CD14-positive monocyte (primary cell): Measurements from ENCODE around the gene UGGT2. TPM values are rescaled to one million over a fixed set of nuclear protein-coding genes. Genes with fewer than 3 reads are reported as not detected.

Experiments used
- DNase-seq, 3 donors: peaks; one replicate each; pipeline ENCODE4 v3.0.0-alpha.2; 2011 to 2022
- H2AFZ ChIP-seq: 2 replicates; pipeline ENCODE4 v1.6.0; 2012; ENCODE audit warnings: mild to moderate bottlenecking, low read depth, low read length, inconsistent platforms; ENCODE audit not compliant: insufficient read depth, poor library complexity, severe bottlenecking
- H3K27ac ChIP-seq, 2 donors: 1 replicate in 1 of 2; 2 replicates in 1 of 2; pipeline ENCODE4 v1.5.1; 2012 to 2013; ENCODE audit warnings: low read length in 2 of 2, control low read depth in 1 of 2, inconsistent platforms in 1 of 2, low read depth in 1 of 2, mild to moderate bottlenecking in 1 of 2
- H3K27me3 ChIP-seq, 2 donors: one replicate each; pipeline versions ENCODE4 v1.6.0 to v1.6.1; 2011 to 2013; ENCODE audit warnings: low read length in 2 of 2; ENCODE audit not compliant: control insufficient read depth in 2 of 2, insufficient read depth in 2 of 2
- H3K36me3 ChIP-seq, 2 donors: replicated peaks in 1 of 2; 1 replicate in 1 of 2; 2 replicates in 1 of 2; pipeline versions ENCODE4 v1.5.1 to v1.6.1; 2012 to 2013; ENCODE audit warnings: low read length in 2 of 2, control low read depth in 1 of 2, inconsistent platforms in 1 of 2, mild to moderate bottlenecking in 1 of 2; ENCODE audit not compliant: insufficient read depth in 2 of 2, control insufficient read depth in 1 of 2
- H3K4me1 ChIP-seq, 2 donors: 1 replicate in 1 of 2; 2 replicates in 1 of 2; pipeline versions ENCODE4 v1.5.1 to v1.6.1; 2012 to 2013; ENCODE audit warnings: low read length in 2 of 2, control low read depth in 1 of 2, inconsistent platforms in 1 of 2, mild to moderate bottlenecking in 1 of 2, moderate library complexity in 1 of 2; ENCODE audit not compliant: insufficient read depth in 2 of 2, control insufficient read depth in 1 of 2
- H3K4me2 ChIP-seq: replicated peaks from 2 replicates; pipeline ENCODE3; 2012; ENCODE audit warnings: low read length, moderate library complexity, mild to moderate bottlenecking; ENCODE audit not compliant: poor library complexity, severe bottlenecking; ENCODE audit errors: extremely low read depth
- H3K4me3 ChIP-seq, 3 experiments: fragments of 200-600 bp in 1 of 3; sonication (generic) in 1 of 3; replicated peaks in 1 of 3; 1 replicate in 2 of 3; 2 replicates in 1 of 3; pipeline ENCODE4 v1.5.1; 2011 to 2013; ENCODE audit warnings: low read length in 3 of 3, mild to moderate bottlenecking in 3 of 3, control low read depth in 2 of 3, low read depth in 2 of 3, inconsistent platforms in 1 of 3, moderate library complexity in 1 of 3
- H3K79me2 ChIP-seq: 2 replicates; pipeline ENCODE4 v1.6.0; 2012; ENCODE audit warnings: mild to moderate bottlenecking, control low read depth, inconsistent platforms, low read length, moderate library complexity; ENCODE audit not compliant: insufficient read depth
- H3K9ac ChIP-seq: 2 replicates; pipeline ENCODE4 v1.6.0; 2017; ENCODE audit warnings: low read length, mild to moderate bottlenecking; ENCODE audit not compliant: insufficient read depth, poor library complexity, severe bottlenecking
- H3K9me3 ChIP-seq, 2 donors: replicated peaks in 1 of 2; 1 replicate in 1 of 2; 2 replicates in 1 of 2; pipeline versions ENCODE4 v1.5.1 to v1.6.1; 2012 to 2013; ENCODE audit warnings: low read length in 2 of 2, control low read depth in 1 of 2; ENCODE audit not compliant: control insufficient read depth in 1 of 2, insufficient read depth in 1 of 2
- H4K20me1 ChIP-seq: 2 replicates; pipeline ENCODE4 v1.6.0; 2012; ENCODE audit warnings: mild to moderate bottlenecking, low read length, control low read depth, moderate library complexity; ENCODE audit not compliant: insufficient read depth
- H3K27ac Mint-ChIP-seq, 7 donors: one replicate each; pipeline ENCODE4 v1.8.0; 2020; ENCODE audit warnings: mild to moderate bottlenecking in 7 of 7, mixed read lengths in 7 of 7, moderate library complexity in 6 of 7, inconsistent platforms in 2 of 7
- H3K27me3 Mint-ChIP-seq, 3 donors: one replicate each; pipeline ENCODE4 v1.8.0; 2021 to 2022; ENCODE audit warnings: low read depth in 3 of 3, mild to moderate bottlenecking in 3 of 3, mixed read lengths in 3 of 3, moderate library complexity in 3 of 3, inconsistent platforms in 1 of 3
- H3K36me3 Mint-ChIP-seq, 2 donors: one replicate each; pipeline ENCODE4 v1.8.0; 2020; ENCODE audit warnings: mixed read lengths in 2 of 2, inconsistent platforms in 1 of 2, mild to moderate bottlenecking in 1 of 2
- H3K4me1 Mint-ChIP-seq: one replicate; pipeline ENCODE4 v1.8.0; 2020; ENCODE audit warnings: mild to moderate bottlenecking, mixed read lengths
- H3K4me3 Mint-ChIP-seq, 2 donors: one replicate each; pipeline ENCODE4 v1.8.0; 2020; ENCODE audit warnings: mild to moderate bottlenecking in 2 of 2, mixed read lengths in 2 of 2, moderate library complexity in 1 of 2
- H3K9me3 Mint-ChIP-seq, 7 donors: one replicate each; pipeline ENCODE4 v1.8.0; 2020 to 2022; ENCODE audit warnings: mixed read lengths in 7 of 7, mild to moderate bottlenecking in 6 of 7, moderate library complexity in 6 of 7, inconsistent platforms in 2 of 7
- CTCF ChIP-seq: fragments of 200-600 bp; IDR thresholded peaks from one replicate; pipeline ENCODE4 v1.8.0; 2022; ENCODE audit warnings: antibody characterized with exemption, mild to moderate bottlenecking
- WGBS: methylation state at CpG from one replicate; pipeline ENCODE4 v1.1.5; 2013; ENCODE audit warnings: missing lambda C conversion rate; ENCODE audit not compliant: insufficient coverage; 5-methylcytosine and 5-hydroxymethylcytosine counted together
- intact Hi-C, 2 donors: fragments of 100-400 bp; cut with micrococcal nuclease; formaldehyde crosslinking; loops; one replicate each; pipeline versions ENCODE4 v1.15.0 to v1.15.1; 2023
- polyA plus RNA-seq, 3 donors: library from polyadenylated mRNA; depleted of rRNA in 1 of 3; unstranded in 2 of 3; stranded (reverse) in 1 of 3; fragments of 300-500 nt in 2 of 3; fragments of >200 nt in 1 of 3; fragmentation: Illumina TruSeq in 2 of 3; gene quantifications; 1 replicate in 2 of 3; 2 replicates in 1 of 3; pipeline ENCODE4 v1.2.3, GENCODE V29; 2012 to 2021

Gene UGGT2
- polyA plus RNA-seq, 3 donors = 4.0 to 6.3 (median 5.6) TPM

- no peak overlapping the region for H3K4me2 ChIP-seq
- Mint-ChIP-seq H3K27me3 (no peaks in the 10 kb centered on the region), H3K4me3 (no peak overlapping the region), H3K9me3 (peaks cover 0 to 5% (median 3%) of the 10 kb centered on the region in 7 donors), H3K27ac (no peak overlapping the region), H3K36me3 (peaks cover 21 to 48% of the 10 kb centered on the region in 2 donors), H3K4me1 (no peaks in the 10 kb centered on the region)
- H3K9me3 ChIP-seq = no peaks in the 10 kb centered on the region
- no peak overlapping the region for H3K4me3 ChIP-seq
- no peak overlapping the region for H2AFZ ChIP-seq
- no peak overlapping the region for H3K27ac ChIP-seq
- no peak for TF ChIP-seq CTCF
- H3K36me3 ChIP-seq = peaks cover 0 to 2% of the 10 kb centered on the region in 2 donors
- DNase-seq = no peak
- H3K4me1 ChIP-seq = no peaks in the 10 kb centered on the region
- WGBS = no CpG with 5 or more reads among the region's 2 CpGs
- H4K20me1 ChIP-seq = no peaks in the 10 kb centered on the region
- intact Hi-C loops = no loop called here
- H3K27me3 ChIP-seq = no peaks in the 10 kb centered on the region
- H3K9ac ChIP-seq = no peak overlapping the region
- no peaks in the 10 kb centered on the region for H3K79me2 ChIP-seq
These were observed 134.3 kb downstream of the UGGT2 start for GRCh38 chr13:95918860-95919259.

DNA sequence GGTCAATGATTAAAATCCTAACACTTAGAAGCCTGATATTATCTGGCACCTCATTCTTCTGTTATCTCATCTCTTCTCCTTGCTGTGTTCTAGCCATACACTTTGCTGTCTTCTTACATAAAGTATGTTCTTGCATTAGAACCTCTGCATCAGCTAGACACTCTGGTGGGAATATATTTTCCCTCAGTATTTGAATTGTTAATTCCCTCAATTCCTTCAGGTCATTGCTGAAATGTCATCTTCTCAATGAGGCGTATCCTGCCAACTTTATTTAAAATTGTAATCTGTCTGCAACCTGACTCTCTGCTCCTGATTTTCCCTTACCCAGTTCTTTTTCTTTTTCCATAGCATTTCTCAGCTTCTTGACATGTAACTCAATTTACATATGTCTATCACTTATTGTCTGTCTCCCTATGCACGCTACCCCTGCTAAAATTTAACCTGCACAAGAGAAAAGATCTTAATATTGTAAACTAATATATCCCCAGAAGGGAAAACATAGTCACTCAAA is 138.2 kb downstream of the UGGT2 start:
- Mint-ChIP-seq H3K4me1 (no peaks in the 10 kb centered on the region), H3K9me3 (peaks cover 3 to 28% (median 19%) of the 10 kb centered on the region in 7 donors), H3K27me3 (no peaks in the 10 kb centered on the region), H3K4me3 (no peak overlapping the region), H3K36me3 (peaks cover 23 to 55% of the 10 kb centered on the region in 2 donors), H3K27ac (no peak overlapping the region)
- Histone ChIP-seq H3K36me3 (peaks cover 0 to 5% of the 10 kb centered on the region in 2 donors), H3K9me3 (no peaks in the 10 kb centered on the region), H3K27me3 (no peaks in the 10 kb centered on the region), H3K4me1 (no peaks in the 10 kb centered on the region), H3K79me2 (no peaks in the 10 kb centered on the region), H3K27ac (no peak overlapping the region), H3K4me3 (no peak overlapping the region), H3K4me2 (no peak overlapping the region), H2AFZ (no peak overlapping the region), H4K20me1 (no peaks in the 10 kb centered on the region), H3K9ac (no peak overlapping the region)
- DNase-seq = no peak
- WGBS = 100% methylated on average over 1 of the region's 2 CpGs
- TF ChIP-seq CTCF = no peak
- intact Hi-C loops = no loop called here
